GM21529 (cell line): ENCODE results near the gene KITLG.
"Not testable (repeated sequence)": the region's sequence is repeated elsewhere in the genome, so short reads cannot be mapped to it uniquely, and the experiment has no call there.

Experiments
- ATAC-seq: cut with Tn5 transposase; IDR thresholded peaks from one replicate; pipeline ENCODE4 v1.9.1; 2021; ENCODE audit not compliant: unreplicated experiment

The KITLG gene

DNA sequence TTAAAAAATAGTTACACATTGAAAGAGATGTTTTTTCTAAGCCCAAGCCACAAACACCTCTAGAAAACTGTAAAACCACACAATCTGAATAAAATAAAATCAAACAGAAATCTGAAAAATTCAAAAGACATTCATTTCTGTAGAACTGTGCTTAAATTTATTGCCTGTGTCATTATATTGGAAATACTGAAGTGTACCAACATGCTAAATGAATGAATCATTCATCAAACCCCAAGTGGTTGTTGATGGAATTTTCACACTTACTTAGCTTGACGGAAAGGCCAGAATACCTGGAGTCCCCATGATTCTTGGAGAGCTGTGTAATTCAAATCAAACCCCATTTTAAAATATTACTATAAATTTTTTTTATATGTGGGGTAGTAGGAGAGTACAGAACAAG lies 2.7 kb downstream of the KITLG start:
- ATAC-seq, result no peak

GRCh38 chr12:88576866-88577265 lies 3.4 kb downstream of the KITLG start:
- no peak for ATAC-seq

GRCh38 chr12:88575361-88575970 lies 4.8 kb downstream of the KITLG start:
- no peak for ATAC-seq

DNA sequence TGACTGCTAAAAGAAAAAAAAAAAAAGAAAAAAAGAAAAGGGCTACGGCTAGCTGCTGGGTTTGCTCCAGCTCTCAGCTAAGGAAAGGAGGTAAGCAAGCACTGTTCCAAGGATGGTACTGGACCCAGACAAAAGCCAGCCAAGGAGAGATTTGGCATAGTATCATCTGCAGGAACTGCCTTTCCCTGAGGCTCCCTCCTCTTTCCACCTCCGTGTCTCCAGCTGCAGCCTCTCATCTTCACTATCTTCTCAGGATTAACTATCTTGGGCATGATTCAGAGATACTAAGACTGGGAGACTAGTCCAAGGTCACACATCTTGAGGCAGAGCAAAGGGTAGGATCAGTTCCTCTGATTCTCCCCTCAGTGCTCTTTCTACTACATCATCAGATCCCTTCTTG lies 6.0 kb downstream of the KITLG start:
- ATAC-seq, result no peak

DNA sequence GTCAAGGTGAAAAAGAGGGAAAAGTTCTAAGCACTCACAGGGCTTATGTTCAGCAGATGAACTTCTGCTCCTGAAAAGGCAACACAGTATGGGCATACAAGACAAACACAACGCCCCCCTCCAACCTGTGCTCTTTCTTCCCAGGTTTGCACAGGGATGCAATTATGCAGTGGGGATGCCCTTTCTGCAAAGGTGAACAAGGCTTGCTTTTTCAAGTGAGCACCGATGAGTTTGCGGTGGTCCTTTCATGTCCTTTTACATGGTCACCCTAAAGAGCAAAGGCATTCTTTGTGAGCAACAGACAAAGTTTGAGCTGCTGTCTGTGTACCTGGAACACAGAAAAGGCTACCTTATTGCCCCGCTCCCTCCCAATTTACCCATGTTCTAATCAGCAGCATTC lies 6.7 kb downstream of the KITLG start:
- no peak for ATAC-seq

- no peak for ATAC-seq
Observed at GRCh38 chr12:88572781-88573549, 7.3 kb downstream of the KITLG start.

GRCh38 chr12:88571543-88571942 lies 8.7 kb downstream of the KITLG start:
- ATAC-seq, result no peak

- ATAC-seq, result no peak
Observed at GRCh38 chr12:88570103-88570502, 10.2 kb downstream of the KITLG start.

- ATAC-seq, result no peak
Observed at GRCh38 chr12:88566430-88566829, 13.8 kb downstream of the KITLG start.

DNA sequence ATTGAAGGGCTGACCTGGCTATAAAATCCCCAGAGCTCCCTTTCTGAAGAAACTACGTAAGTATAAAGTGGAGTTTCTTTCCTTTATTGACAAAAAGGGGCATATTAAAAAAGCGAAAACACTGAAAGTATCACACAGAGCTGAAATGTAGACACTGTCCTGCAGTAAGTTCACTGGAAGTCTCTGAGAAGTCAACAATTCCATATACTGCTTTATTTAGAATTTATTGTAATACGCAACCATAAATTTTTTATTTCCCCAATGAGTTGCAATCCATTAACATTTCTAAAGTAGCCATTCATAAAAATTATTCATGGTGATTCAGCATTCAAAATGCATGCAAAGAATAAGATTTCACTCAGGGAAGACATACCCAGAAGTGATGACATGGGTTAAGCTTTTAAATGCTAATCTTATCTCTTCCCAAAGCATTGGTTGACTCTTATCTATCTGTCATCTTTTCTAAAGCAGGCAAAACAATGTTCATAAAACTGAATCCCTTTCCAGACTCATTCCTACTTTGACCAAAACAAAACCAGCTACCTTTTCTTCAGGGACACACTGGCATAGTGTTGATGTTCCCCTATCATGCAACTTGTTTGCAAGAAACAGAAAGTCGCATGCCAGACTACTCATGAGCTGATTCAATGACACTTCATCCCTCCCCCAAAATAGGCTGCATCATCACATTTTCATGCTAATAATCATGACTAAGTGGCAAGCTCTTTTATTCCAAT lies 17.3 kb downstream of the KITLG start:
- ATAC-seq, result no peak

- no peak for ATAC-seq
Observed at GRCh38 chr12:88562151-88562550, 18.1 kb downstream of the KITLG start.

GRCh38 chr12:88559772-88560171 lies 20.5 kb downstream of the KITLG start:
- ATAC-seq, result no peak

- ATAC-seq, result no peak
Observed at GRCh38 chr12:88559199-88559598, 21.1 kb downstream of the KITLG start.

DNA sequence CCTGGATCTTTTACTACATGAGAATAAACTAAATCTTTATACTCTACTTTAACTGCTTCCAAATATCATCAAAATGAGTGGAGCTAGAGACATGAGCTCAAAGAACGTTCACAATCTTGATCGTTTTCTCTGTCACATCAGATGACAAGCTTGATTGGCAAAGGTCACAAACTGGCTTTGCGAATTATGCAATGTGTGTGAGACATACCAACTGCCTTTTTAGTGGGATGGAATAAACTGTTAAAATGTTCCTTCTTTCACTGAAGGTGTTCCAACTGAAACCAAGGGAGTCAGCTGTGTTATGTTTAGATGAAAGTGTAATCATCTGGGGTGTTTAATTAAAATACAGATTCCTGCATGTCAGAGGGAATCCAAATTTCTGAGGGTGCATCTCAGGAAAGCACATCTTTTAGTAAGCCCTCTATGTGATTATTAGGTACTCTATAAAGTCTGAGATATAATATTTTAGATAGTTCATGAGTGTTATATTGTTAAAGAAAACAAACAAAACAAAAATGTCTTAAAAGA lies 21.9 kb downstream of the KITLG start:
- ATAC-seq, result no peak

DNA sequence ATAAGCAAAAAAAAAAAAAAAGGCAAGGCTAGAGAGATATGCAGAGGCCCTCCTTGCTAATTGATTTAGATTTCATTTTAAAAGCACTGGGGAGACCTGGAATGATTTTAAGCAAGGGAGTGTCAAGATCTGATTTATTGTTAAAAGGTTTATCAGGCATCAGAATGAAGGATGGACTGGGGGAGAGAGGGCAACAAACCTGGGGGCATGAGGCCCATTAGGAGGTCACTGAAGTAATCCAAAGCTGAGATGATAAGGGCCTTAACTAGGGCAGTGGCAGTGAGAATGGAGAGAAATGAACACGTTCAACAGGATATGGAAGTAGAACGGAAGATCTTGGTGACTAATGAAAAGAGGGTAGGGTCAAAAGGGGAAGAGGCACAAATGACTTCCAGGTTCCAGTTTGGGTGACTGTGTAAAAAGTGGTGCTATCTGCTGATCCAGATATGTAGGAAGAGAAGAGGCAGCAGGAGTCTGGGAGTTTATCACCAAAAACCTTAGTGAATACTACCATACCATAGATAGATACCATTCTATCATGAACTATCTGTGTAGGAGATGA lies 24.0 kb downstream of the KITLG start:
- no peak for ATAC-seq

DNA sequence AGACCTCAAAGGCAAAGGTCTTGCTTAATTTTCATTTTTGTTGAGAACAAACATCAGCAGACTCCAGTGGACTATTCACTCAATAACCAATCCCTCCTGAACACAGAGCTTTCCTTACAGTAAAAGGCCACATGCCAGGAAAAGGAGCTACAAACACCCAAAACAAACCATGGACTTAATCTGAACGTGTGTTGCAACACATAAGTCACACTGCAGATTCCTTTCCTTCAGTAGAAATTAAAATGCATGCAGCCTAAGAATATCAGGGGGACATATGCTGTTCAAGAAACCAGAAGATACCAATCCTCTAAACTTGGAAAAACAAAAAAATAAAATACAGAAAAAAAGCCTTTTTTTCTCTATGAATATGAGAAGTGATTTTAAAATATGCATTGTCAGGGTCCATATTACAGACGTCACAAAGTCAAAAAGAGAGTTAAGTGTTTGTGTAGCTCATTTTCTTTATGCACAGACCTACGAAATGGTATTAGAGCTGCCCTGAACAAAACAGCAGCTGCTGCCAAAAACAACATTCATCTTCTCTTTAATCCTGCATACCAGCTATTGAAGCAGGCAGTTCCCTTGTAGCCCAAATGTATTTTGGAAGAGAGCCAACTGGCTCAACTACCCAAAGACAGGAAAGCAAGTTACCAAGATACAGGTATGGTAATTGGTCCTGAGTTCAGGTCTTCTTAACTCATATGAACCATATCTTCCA lies 26.2 kb downstream of the KITLG start:
- ATAC-seq, result no peak

GRCh38 chr12:88552610-88553079 lies 27.6 kb downstream of the KITLG start:
- ATAC-seq, result no peak

DNA sequence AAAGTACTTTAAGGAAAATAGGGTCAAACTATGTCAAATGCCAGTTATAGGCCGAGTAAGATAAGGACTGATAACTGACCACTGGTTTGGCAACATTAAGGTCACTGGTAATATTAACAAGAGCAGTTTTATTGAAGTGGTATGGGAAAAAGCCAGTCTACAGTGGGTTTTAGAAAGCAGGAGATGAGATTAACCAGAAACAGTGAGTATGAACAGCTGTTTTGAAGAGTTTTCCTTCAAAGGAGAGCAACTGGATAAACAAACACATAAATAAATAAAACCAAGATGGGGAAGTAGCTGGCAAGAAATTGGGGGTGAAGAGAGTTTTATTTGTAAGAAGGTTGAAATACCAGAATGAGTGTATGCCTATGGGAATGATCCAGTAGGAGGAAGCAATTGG lies 30.3 kb downstream of the KITLG start:
- no peak for ATAC-seq

DNA sequence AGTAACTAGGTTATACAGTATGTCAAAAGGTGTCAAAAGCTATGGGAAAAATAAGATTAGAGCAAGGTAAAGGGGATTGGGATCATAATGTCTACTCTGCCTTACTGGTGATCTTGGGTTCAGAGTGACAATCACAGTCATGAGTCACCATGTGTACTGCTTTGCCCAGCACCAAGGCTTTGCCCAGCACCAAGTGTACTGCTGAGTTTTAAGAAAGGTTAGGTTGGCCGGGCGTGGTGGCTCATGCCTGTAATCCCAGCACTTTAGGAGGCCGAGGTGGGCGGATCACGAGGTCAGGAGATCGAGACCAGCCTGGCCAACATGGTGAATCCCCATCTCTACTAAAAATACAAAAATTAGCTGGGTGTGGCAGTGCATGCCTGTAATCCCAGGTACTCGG lies 32.3 kb downstream of the KITLG start:
- ATAC-seq, result not testable (repeated sequence)

DNA sequence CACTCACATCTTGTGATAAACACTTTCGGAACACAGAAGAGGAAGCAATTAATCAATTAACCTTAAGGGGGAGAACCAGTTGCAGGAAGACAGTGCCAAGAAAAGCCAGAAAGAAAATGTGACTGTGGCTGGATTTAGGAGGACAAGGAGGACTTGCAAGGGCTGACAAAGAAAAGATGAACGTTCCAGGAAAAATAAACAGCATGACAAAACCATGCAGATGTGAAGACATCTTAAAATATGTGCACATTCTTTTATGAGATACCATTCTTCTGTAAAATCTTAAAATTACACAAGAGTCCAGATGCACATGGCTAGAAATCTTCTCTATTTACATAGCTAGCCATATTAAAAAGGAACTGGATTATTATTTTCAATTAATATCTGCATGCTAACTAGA lies 33.4 kb downstream of the KITLG start:
- no peak for ATAC-seq

- ATAC-seq, result no peak
Observed at GRCh38 chr12:88546226-88546625, 34.0 kb downstream of the KITLG start.
